ENCODE data around the gene RRAS.
"Not testable (repeated sequence)": the region's sequence is repeated elsewhere in the genome, so short reads cannot be mapped to it uniquely, and the experiment has no call there.

RRAS gene

GRCh38 chr19:49631014-49631588 is 8.8 kb downstream of the RRAS start:
- DNase-seq (ENCODE audit: low read depth) = no peak

- DNase-seq (ENCODE audit: low read depth) = no peak
Measured at GRCh38 chr19:49629659-49630058, 10.3 kb downstream of the RRAS start.

- DNase-seq (ENCODE audit: low read depth) = no peak
Measured at GRCh38 chr19:49626226-49626625, 13.7 kb downstream of the RRAS start.

- no peak for DNase-seq (ENCODE audit: low read depth)
Measured at GRCh38 chr19:49624967-49625910, 14.7 kb downstream of the RRAS start.

- not testable (repeated sequence) for DNase-seq (ENCODE audit: low read depth)
Measured at GRCh38 chr19:49617860-49618259, 22.1 kb downstream of the RRAS start.

- no peak for DNase-seq (ENCODE audit: low read depth)
Measured at GRCh38 chr19:49616945-49617344, 23.0 kb downstream of the RRAS start.

- no peak for DNase-seq (ENCODE audit: low read depth)
Measured at GRCh38 chr19:49616532-49616931, 23.4 kb downstream of the RRAS start.

GRCh38 chr19:49615861-49616260 is 24.1 kb downstream of the RRAS start:
- no peak for DNase-seq (ENCODE audit: low read depth)

GRCh38 chr19:49614096-49614833 is 25.7 kb downstream of the RRAS start:
- no peak for DNase-seq (ENCODE audit: low read depth)

- no peak for DNase-seq (ENCODE audit: low read depth)
Measured at GRCh38 chr19:49613374-49613773, 26.6 kb downstream of the RRAS start.

- DNase-seq (ENCODE audit: low read depth) = no peak
Measured at GRCh38 chr19:49609499-49610092, 30.3 kb downstream of the RRAS start.

- DNase-seq (ENCODE audit: low read depth) = no peak
Measured at GRCh38 chr19:49605605-49606004, 34.3 kb downstream of the RRAS start.

- DNase-seq (ENCODE audit: low read depth) = no peak
Measured at GRCh38 chr19:49602806-49603205, 37.1 kb downstream of the RRAS start.

- no peak for DNase-seq (ENCODE audit: low read depth)
Measured at GRCh38 chr19:49601482-49602038, 38.4 kb downstream of the RRAS start.

- no peak for DNase-seq (ENCODE audit: low read depth)
Measured at GRCh38 chr19:49599378-49600295, 40.3 kb downstream of the RRAS start.

- no peak for DNase-seq (ENCODE audit: low read depth)
Measured at GRCh38 chr19:49597703-49597974, 42.3 kb downstream of the RRAS start.

GRCh38 chr19:49596954-49597702 is 42.8 kb downstream of the RRAS start:
- DNase-seq (ENCODE audit: low read depth) = no peak

- DNase-seq (ENCODE audit: low read depth) = no peak
Measured at GRCh38 chr19:49596407-49596806, 43.5 kb downstream of the RRAS start.

- no peak for DNase-seq (ENCODE audit: low read depth)
Measured at GRCh38 chr19:49595819-49596404, 44.0 kb downstream of the RRAS start.
